KMS-11 (cell line): Measurements from ENCODE around the gene HHLA2.

Experiments
- H2AFZ ChIP-seq: fragments of 200-600 bp; sonication (generic); 2 replicates; pipeline ENCODE4 v1.6.1; 2016; ENCODE audit warnings: antibody characterized with exemption, mixed run types, low read depth
- H3K27ac ChIP-seq: fragments of 200-600 bp; sonication (generic); 2 replicates; pipeline ENCODE4 v1.6.1; 2016; ENCODE audit warnings: mild to moderate bottlenecking, mixed run types
- H3K27me3 ChIP-seq: fragments of 200-600 bp; sonication (generic); 2 replicates; pipeline ENCODE4 v1.6.1; 2017; ENCODE audit warnings: mild to moderate bottlenecking, low read depth, mixed run types, moderate library complexity; ENCODE audit not compliant: insufficient read depth
- H3K36me3 ChIP-seq: fragments of 200-600 bp; sonication (generic); 2 replicates; pipeline ENCODE4 v1.6.1; 2017; ENCODE audit warnings: mild to moderate bottlenecking, mixed run types; ENCODE audit not compliant: insufficient read depth
- H3K4me1 ChIP-seq: fragments of 200-600 bp; sonication (generic); 2 replicates; pipeline ENCODE4 v1.6.1; 2016; ENCODE audit warnings: mild to moderate bottlenecking, low read depth, mixed run types; ENCODE audit not compliant: poor library complexity, severe bottlenecking
- H3K4me2 ChIP-seq: fragments of 200-600 bp; sonication (generic); 2 replicates; pipeline ENCODE4 v1.7.0; 2016; ENCODE audit warnings: mild to moderate bottlenecking, mixed run types
- H3K4me3 ChIP-seq: fragments of 200-600 bp; sonication (generic); IDR thresholded peaks from 2 replicates; pipeline ENCODE4 v1.6.1; 2017; ENCODE audit warnings: low read depth, low read length, mixed read lengths; ENCODE audit not compliant: insufficient read depth
- H3K79me2 ChIP-seq: fragments of 200-600 bp; sonication (generic); 2 replicates; pipeline ENCODE4 v1.6.1; 2016; ENCODE audit warnings: low read depth, mixed run types; ENCODE audit not compliant: insufficient read depth
- H3K9ac ChIP-seq: fragments of 200-600 bp; sonication (generic); 2 replicates; pipeline ENCODE4 v1.6.1; 2016; ENCODE audit warnings: mild to moderate bottlenecking, mixed run types
- H4K20me1 ChIP-seq: fragments of 200-600 bp; sonication (generic); 2 replicates; pipeline ENCODE4 v1.6.1; 2016; ENCODE audit warnings: mild to moderate bottlenecking, mixed run types; ENCODE audit not compliant: insufficient read depth
- TF ChIP-seq, protein P1 (sequence below): fragments of 200-600 bp; sonication (generic); conservative IDR thresholded peaks from 2 replicates; pipeline ENCODE4 v1.6.1; 2017; ENCODE audit warnings: low read depth, mild to moderate bottlenecking, antibody characterized with exemption, low read length, moderate library complexity, mixed read lengths

Gene HHLA2

DNA sequence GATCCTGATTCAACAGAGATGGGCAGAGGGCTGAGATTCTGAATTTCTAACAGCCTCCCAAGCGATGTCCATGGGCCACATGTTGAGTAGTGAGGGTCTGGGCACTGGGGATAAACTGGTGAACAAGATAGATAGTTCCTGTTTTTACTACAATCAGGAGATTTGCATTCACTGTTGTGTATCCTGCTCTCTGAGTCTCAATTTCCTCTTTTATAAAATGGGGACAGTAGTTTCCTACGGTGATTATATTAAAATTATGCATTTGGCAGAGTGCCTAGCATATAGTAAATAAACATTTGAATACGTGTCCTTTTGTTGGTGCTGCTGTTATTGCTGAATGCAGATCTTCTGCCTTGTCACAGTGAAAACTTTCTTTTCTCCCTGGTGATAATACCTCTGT, 111.5 kb downstream of the HHLA2 start:
- Histone ChIP-seq H3K4me2 (no peak overlapping the region), H3K4me3 (no peak overlapping the region), H4K20me1 (no peaks in the 10 kb centered on the region), H3K36me3 (no peaks in the 10 kb centered on the region), H2AFZ (no peak overlapping the region), H3K27ac (no peak overlapping the region), H3K79me2 (no peaks in the 10 kb centered on the region), H3K4me1 (peaks cover 13% of the 10 kb centered on the region), H3K9ac (no peak overlapping the region), H3K27me3 (no peaks in the 10 kb centered on the region)
- TF ChIP-seq, protein P1, sequence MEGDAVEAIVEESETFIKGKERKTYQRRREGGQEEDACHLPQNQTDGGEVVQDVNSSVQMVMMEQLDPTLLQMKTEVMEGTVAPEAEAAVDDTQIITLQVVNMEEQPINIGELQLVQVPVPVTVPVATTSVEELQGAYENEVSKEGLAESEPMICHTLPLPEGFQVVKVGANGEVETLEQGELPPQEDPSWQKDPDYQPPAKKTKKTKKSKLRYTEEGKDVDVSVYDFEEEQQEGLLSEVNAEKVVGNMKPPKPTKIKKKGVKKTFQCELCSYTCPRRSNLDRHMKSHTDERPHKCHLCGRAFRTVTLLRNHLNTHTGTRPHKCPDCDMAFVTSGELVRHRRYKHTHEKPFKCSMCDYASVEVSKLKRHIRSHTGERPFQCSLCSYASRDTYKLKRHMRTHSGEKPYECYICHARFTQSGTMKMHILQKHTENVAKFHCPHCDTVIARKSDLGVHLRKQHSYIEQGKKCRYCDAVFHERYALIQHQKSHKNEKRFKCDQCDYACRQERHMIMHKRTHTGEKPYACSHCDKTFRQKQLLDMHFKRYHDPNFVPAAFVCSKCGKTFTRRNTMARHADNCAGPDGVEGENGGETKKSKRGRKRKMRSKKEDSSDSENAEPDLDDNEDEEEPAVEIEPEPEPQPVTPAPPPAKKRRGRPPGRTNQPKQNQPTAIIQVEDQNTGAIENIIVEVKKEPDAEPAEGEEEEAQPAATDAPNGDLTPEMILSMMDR, result no peak

DNA sequence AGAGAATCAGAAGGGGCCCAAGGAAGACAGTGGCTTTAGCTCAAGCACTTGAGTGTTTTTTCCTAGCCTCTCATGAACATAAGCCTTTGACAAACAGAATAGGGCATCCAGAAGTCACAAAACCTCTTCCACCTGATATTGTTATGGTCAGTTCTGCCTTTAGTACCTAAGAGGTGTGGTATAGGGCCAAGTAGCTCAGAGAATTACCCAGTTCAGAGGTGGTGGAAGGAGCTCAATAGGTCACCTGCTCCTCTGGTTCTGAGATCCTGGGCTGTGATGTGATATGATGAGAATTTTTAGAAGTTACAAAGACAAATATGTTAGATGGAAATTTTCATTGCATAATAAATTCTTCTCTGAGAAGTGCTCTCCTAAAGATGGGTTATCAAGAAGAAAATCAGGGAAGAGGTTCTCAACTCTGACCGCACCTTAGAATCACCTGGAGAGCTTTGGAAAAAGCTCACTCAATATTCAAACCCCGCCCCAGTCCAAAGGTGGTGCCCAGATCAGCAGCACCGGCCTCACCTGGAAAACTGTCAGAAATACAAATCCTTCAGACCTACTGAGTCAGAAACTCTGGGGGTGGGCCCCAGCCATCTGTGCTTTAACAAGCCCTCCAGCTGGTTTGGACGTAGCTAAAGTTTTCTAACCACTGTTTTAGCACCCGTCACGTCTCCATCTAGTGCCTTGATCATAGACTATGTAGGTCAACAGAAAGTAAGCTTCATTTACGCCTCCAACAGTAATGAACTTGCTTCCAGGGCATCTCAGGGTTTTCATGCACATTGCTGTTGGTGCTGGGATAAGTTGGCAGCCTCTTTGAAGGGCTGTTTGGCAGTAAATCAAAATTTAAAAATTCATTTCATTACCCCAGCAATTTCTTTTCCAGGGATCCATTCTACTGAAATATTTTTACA, 112.8 kb downstream of the HHLA2 start:
- no peak overlapping the region for H3K9ac ChIP-seq
- no peak overlapping the region for H3K4me3 ChIP-seq
- H2AFZ ChIP-seq, result no peak overlapping the region
- no peak overlapping the region for H3K27ac ChIP-seq
- no peaks in the 10 kb centered on the region for H4K20me1 ChIP-seq
- no peaks in the 10 kb centered on the region for H3K36me3 ChIP-seq
- H3K4me1 ChIP-seq, result peaks cover 13% of the 10 kb centered on the region
- H3K79me2 ChIP-seq, result no peaks in the 10 kb centered on the region
- no peaks in the 10 kb centered on the region for H3K27me3 ChIP-seq
- TF ChIP-seq, protein P1, result no peak
- H3K4me2 ChIP-seq, result no peak overlapping the region

DNA sequence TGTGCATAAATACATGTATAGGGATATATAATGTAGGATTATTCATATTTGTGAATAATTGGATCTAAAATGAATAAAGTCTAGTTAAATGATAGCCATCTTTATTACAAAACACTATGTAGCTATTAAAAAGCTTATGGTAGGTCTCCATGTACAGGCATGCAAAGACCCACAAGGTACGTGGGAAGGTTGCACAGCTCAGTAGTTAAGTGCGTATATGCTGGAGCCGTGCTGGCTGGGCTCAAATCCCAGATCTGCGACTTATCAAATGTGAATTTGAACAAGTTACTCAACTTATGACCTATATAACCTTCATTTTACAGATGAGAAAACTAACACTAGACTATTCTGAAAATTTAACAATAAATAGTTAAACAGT, 113.4 kb downstream of the HHLA2 start:
- TF ChIP-seq, protein P1, result no peak
- H3K36me3 ChIP-seq, result no peaks in the 10 kb centered on the region
- peaks cover 13% of the 10 kb centered on the region for H3K4me1 ChIP-seq
- no peak overlapping the region for H3K4me3 ChIP-seq
- H3K27ac ChIP-seq, result no peak overlapping the region
- no peaks in the 10 kb centered on the region for H4K20me1 ChIP-seq
- no peaks in the 10 kb centered on the region for H3K79me2 ChIP-seq
- no peaks in the 10 kb centered on the region for H3K27me3 ChIP-seq
- H3K4me2 ChIP-seq, result no peak overlapping the region
- H3K9ac ChIP-seq, result no peak overlapping the region
- no peak overlapping the region for H2AFZ ChIP-seq

DNA sequence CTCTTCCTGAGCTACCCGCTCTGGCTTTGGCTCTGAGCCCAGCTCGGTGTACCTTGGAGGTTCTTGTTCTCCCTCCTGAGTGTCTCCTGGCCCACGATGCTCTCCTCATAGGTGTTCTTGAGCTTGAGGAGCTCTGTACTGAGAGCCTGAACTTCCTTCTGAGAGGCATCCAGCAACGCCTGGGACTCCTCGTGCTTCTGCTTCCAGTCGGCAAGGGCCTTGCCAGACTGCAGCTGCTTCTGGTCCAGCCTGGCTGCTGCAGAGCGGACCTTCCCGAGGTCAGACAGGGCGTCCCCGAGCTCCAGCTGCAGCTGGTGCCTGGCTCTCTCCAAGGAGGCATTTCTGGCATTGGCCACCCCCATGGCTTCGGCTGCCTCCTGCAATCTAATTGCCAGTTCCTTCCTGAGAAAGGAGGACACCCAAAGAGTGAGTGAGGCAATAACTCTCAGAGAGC, 114.2 kb downstream of the HHLA2 start:
- H4K20me1 ChIP-seq, result no peaks in the 10 kb centered on the region
- H2AFZ ChIP-seq, result no peak overlapping the region
- no peak overlapping the region for H3K27ac ChIP-seq
- peaks cover 11% of the 10 kb centered on the region for H3K4me1 ChIP-seq
- H3K4me3 ChIP-seq, result no peak overlapping the region
- no peaks in the 10 kb centered on the region for H3K79me2 ChIP-seq
- no peak overlapping the region for H3K4me2 ChIP-seq
- H3K36me3 ChIP-seq, result no peaks in the 10 kb centered on the region
- TF ChIP-seq, protein P1, result no peak
- no peak overlapping the region for H3K9ac ChIP-seq
- H3K27me3 ChIP-seq, result no peaks in the 10 kb centered on the region
